ENCODE data around the gene LPP.

LPP gene

DNA sequence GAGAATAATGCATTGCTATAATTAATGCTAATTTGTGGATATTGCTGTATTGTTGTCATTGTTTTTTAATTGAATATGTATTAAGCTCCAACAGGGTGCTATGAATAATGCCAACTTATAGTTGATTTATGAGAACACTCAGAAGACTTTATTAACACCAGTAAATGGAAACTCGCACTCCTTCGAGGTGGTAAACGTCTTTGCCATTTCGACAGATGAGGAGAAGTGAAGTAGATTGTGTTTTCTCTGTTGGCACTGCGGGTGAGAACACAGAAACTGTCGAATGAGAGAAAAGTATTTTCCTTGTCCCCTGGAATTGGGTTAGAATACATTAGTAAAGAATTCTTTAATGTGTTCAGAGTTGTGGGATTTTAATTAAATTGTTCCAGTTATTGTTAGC, 354.5 kb downstream of the LPP start:
- TF ChIP-seq POU2F2 (IDR thresholded peaks at IDR 0.05; ENCODE audit: low read depth, low read length), result no peak
- TF ChIP-seq POLR2A (IDR thresholded peaks at IDR 0.05; ENCODE audit: low read depth, low read length), result no peak
- no peak for TF ChIP-seq SPI1 (IDR thresholded peaks at IDR 0.05; ENCODE audit: low read depth, low read length)
- TF ChIP-seq PAX5 (IDR thresholded peaks at IDR 0.05; ENCODE audit: insufficient read depth, low read length, severe bottlenecking), result no peak
- TF ChIP-seq TAF1 (IDR thresholded peaks at IDR 0.05; ENCODE audit: low read depth, low read length), result no peak
- TF ChIP-seq POLR2AphosphoS5 (IDR thresholded peaks at IDR 0.05; ENCODE audit: low read depth, low read length), result no peak
- FAIRE-seq (no peak), DNase-seq (ENCODE audit: insufficient read length, low spot score) (no peak)

DNA sequence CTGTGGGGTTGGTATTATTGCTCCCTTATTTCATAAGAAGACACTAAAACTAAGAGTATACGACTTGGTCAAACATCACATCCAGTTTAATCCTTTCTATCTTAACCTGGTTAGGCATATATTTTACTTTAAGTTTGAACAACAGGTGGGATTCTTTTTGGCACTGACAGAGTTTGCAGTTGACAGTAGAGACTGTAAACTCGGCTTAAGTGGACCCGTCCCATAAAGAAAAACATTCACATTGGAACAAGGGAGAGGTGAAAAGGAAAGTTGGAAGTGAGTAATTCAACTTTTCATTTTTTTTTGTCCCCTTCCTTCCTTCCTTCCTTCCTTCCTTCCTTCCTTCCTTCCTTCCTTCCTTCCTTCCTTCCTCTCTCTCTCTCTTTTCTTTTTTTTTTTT, 355.4 kb downstream of the LPP start:
- TF ChIP-seq SPI1 (IDR thresholded peaks at IDR 0.05; ENCODE audit: low read depth, low read length) (no peak), PAX5 (IDR thresholded peaks at IDR 0.05; ENCODE audit: insufficient read depth, low read length, severe bottlenecking) (no peak), POLR2A (IDR thresholded peaks at IDR 0.05; ENCODE audit: low read depth, low read length) (no peak), POU2F2 (IDR thresholded peaks at IDR 0.05; ENCODE audit: low read depth, low read length) (no peak), POLR2AphosphoS5 (IDR thresholded peaks at IDR 0.05; ENCODE audit: low read depth, low read length) (no peak), TAF1 (IDR thresholded peaks at IDR 0.05; ENCODE audit: low read depth, low read length) (no peak)
- FAIRE-seq (no peak), DNase-seq (ENCODE audit: insufficient read length, low spot score) (no peak)

DNA sequence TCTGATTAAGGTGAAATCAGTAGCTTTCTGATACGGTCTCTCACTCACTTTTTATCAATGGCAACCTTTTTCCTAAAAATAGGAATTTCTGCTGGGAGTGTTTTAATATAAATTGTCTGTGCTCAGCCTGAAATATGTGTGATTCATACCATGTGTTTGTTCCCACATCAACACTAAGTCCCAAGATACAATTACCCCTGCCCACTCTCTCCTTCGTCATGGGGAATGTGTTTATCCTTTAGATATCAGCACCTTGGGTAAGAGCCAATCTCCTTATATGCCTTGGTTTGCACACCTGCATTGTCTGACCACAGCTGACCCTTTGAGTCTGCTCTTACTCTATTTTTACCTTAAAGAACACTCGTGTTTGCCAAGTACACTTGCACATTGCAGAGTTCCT, 356.4 kb downstream of the LPP start:
- DNase-seq (ENCODE audit: insufficient read length, low spot score) (no peak), FAIRE-seq (no peak)
- TF ChIP-seq POLR2A (IDR thresholded peaks at IDR 0.05; ENCODE audit: low read depth, low read length) (no peak), SPI1 (IDR thresholded peaks at IDR 0.05; ENCODE audit: low read depth, low read length) (no peak), POLR2AphosphoS5 (IDR thresholded peaks at IDR 0.05; ENCODE audit: low read depth, low read length) (no peak), POU2F2 (IDR thresholded peaks at IDR 0.05; ENCODE audit: low read depth, low read length) (no peak), TAF1 (IDR thresholded peaks at IDR 0.05; ENCODE audit: low read depth, low read length) (no peak), PAX5 (IDR thresholded peaks at IDR 0.05; ENCODE audit: insufficient read depth, low read length, severe bottlenecking) (no peak)

DNA sequence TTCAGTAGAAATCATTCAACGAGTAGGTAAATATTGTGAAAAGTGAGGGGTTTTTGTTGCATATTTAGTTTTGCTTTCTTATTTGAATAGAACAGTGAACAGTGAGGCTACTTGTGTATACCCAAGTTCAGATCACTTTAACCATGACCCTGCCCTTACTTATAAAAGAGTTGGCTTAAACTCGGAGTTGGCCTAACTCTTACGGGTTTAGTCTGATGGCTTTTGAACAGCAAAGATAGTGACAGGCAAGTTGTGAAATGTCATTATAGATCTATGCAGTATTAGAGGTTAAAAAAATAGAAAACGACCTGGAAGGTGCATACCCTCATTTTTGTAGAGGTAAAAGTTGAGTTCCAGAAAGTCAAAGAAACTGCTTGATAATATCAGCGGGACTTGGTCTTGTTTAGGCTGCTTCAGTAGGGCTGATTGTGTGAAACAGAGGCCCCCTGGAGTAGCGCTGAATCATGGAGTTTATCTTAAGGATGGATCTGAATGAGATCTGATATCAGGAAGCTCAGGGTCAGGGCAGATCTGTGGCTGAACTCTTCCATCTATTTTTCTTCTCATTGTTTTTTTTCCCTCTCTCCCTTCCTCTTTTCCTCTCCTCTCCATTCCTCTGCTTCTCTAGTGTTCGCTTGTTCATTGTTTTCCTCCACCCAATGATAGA, 359.8 kb downstream of the LPP start:
- FAIRE-seq (no peak), DNase-seq (ENCODE audit: insufficient read length, low spot score) (no peak)
- TF ChIP-seq PAX5 (IDR thresholded peaks at IDR 0.05; ENCODE audit: insufficient read depth, low read length, severe bottlenecking), result no peak
- TF ChIP-seq POU2F2 (IDR thresholded peaks at IDR 0.05; ENCODE audit: low read depth, low read length), result no peak
- TF ChIP-seq TAF1 (IDR thresholded peaks at IDR 0.05; ENCODE audit: low read depth, low read length), result no peak
- TF ChIP-seq POLR2A (IDR thresholded peaks at IDR 0.05; ENCODE audit: low read depth, low read length), result no peak
- no peak for TF ChIP-seq SPI1 (IDR thresholded peaks at IDR 0.05; ENCODE audit: low read depth, low read length)

DNA sequence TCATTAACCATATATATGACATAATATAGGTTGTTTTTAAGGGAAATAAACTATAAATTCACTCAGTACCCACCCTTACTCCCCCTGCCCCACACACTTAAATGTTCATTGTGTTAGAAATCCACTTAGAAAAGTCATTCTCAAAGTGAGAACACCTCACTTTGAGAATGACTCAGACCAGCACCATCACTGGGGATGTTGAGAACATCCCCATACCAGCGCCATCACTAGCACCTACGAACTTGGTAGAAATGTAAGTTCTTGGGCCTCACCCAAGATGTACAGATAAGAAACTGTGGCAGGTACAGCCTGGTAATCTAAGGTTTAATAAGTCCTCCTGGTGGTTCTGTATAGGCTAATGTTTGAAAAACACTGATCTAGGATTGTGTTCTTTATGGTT, 362.6 kb downstream of the LPP start:
- DNase-seq (ENCODE audit: insufficient read length, low spot score) (no peak), FAIRE-seq (no peak)
- TF ChIP-seq SPI1 (IDR thresholded peaks at IDR 0.05; ENCODE audit: low read depth, low read length) (no peak), POLR2AphosphoS5 (IDR thresholded peaks at IDR 0.05; ENCODE audit: low read depth, low read length) (no peak), POU2F2 (IDR thresholded peaks at IDR 0.05; ENCODE audit: low read depth, low read length) (no peak), TAF1 (IDR thresholded peaks at IDR 0.05; ENCODE audit: low read depth, low read length) (no peak), POLR2A (IDR thresholded peaks at IDR 0.05; ENCODE audit: low read depth, low read length) (no peak), PAX5 (IDR thresholded peaks at IDR 0.05; ENCODE audit: insufficient read depth, low read length, severe bottlenecking) (no peak)

DNA sequence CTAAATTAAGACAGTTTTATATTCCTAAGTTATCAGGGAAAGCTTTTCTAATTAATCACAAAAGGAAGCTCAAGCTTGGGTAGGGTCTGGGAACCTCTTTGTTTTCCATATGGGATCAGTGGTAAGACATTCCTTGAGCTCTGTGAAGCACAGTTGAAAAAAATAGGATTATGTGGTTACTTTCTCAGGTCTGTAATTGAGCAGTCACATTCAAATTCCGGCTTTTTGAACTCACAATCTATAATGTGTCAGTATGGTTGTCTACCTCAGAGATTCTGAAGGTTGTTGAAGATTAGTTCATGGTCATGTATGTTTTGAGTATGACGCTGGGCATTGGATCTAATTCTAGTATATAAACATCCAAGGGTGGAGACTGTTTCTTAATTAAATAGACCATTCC, 364.5 kb downstream of the LPP start:
- no peak for TF ChIP-seq POU2F2 (IDR thresholded peaks at IDR 0.05; ENCODE audit: low read depth, low read length)
- TF ChIP-seq POLR2A (IDR thresholded peaks at IDR 0.05; ENCODE audit: low read depth, low read length), result no peak
- TF ChIP-seq TAF1 (IDR thresholded peaks at IDR 0.05; ENCODE audit: low read depth, low read length), result no peak
- no peak for TF ChIP-seq SPI1 (IDR thresholded peaks at IDR 0.05; ENCODE audit: low read depth, low read length)
- no peak for TF ChIP-seq PAX5 (IDR thresholded peaks at IDR 0.05; ENCODE audit: insufficient read depth, low read length, severe bottlenecking)
- TF ChIP-seq POLR2AphosphoS5 (IDR thresholded peaks at IDR 0.05; ENCODE audit: low read depth, low read length), result no peak
- DNase-seq (ENCODE audit: insufficient read length, low spot score), result no peak
- no peak for FAIRE-seq

DNA sequence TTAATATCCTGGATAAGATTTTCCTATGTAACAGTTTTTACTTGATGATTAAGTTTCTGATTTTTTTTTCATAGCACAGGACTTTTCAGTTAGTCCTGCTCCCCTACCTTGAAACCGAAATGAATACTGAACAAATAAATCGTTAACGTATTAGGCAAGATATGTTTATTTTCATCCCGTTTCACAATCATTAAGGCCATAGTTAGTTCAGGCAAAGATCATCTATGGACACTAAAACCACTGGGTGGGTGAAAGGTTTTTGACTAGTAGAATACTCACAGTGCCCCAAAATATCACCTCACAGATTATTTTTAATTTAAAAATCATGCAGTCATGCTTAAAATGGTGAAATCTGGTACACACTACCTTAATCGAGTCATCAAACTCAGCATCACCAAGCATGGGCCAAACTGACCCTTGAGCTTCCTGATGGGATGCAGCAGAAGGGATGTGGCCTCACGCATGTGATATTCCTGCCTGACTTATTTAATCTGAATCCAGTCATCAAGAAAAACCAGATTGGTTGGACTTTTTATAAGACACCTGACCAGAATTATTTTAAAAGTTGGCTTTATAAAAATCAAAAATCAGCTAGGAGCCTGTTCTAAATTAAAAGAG, 365.0 kb downstream of the LPP start:
- FAIRE-seq, result no peak
- DNase-seq (ENCODE audit: insufficient read length, low spot score), result no peak
- TF ChIP-seq SPI1 (IDR thresholded peaks at IDR 0.05; ENCODE audit: low read depth, low read length), result no peak
- TF ChIP-seq POLR2AphosphoS5 (IDR thresholded peaks at IDR 0.05; ENCODE audit: low read depth, low read length), result no peak
- no peak for TF ChIP-seq TAF1 (IDR thresholded peaks at IDR 0.05; ENCODE audit: low read depth, low read length)
- no peak for TF ChIP-seq PAX5 (IDR thresholded peaks at IDR 0.05; ENCODE audit: insufficient read depth, low read length, severe bottlenecking)
- no peak for TF ChIP-seq POU2F2 (IDR thresholded peaks at IDR 0.05; ENCODE audit: low read depth, low read length)
- no peak for TF ChIP-seq POLR2A (IDR thresholded peaks at IDR 0.05; ENCODE audit: low read depth, low read length)

DNA sequence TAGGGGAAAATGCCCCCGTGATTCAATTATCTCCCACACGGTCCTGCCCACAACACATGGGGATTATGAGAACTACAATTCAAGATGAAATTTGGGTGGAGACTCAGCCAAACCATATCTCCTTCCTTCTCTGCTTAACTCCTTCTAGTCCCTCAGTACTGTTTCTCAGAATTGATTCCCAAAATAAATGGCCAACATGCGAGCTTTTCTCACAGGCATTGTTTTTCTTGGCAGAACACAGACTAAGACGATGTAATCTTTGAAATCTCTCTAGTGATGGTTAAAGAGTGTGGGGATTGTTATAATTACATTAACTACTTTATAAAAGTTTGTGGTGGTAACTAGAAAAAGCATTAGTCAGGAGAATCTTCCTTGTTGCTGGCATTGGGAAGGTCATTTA, 366.5 kb downstream of the LPP start:
- no peak for DNase-seq (ENCODE audit: insufficient read length, low spot score)
- FAIRE-seq, result no peak
- no peak for TF ChIP-seq SPI1 (IDR thresholded peaks at IDR 0.05; ENCODE audit: low read depth, low read length)
- no peak for TF ChIP-seq TAF1 (IDR thresholded peaks at IDR 0.05; ENCODE audit: low read depth, low read length)
- no peak for TF ChIP-seq POLR2AphosphoS5 (IDR thresholded peaks at IDR 0.05; ENCODE audit: low read depth, low read length)
- TF ChIP-seq POU2F2 (IDR thresholded peaks at IDR 0.05; ENCODE audit: low read depth, low read length), result no peak
- TF ChIP-seq PAX5 (IDR thresholded peaks at IDR 0.05; ENCODE audit: insufficient read depth, low read length, severe bottlenecking), result no peak
- TF ChIP-seq POLR2A (IDR thresholded peaks at IDR 0.05; ENCODE audit: low read depth, low read length), result no peak

DNA sequence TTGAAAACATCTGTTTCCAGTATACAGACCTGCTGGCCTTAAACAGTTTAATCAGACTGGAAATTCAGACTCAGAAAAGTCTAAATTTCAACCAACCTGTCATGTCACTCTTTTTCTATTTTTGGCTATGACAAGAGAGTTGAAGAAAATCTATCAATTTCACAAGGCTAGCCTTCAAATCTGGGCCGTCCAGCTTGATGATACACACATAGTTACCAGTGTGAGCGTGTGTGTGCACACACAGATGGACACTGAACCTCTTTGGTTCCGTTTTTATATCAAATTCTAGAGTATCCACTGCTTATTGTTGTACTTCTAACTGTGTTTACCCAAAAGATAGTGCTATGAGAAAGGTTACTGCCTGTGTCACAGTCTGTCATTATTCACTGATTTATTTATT, 368.2 kb downstream of the LPP start:
- FAIRE-seq (no peak), DNase-seq (ENCODE audit: insufficient read length, low spot score) (no peak)
- TF ChIP-seq PAX5 (IDR thresholded peaks at IDR 0.05; ENCODE audit: insufficient read depth, low read length, severe bottlenecking) (no peak), POLR2A (IDR thresholded peaks at IDR 0.05; ENCODE audit: low read depth, low read length) (no peak), POLR2AphosphoS5 (IDR thresholded peaks at IDR 0.05; ENCODE audit: low read depth, low read length) (no peak), POU2F2 (IDR thresholded peaks at IDR 0.05; ENCODE audit: low read depth, low read length) (no peak), SPI1 (IDR thresholded peaks at IDR 0.05; ENCODE audit: low read depth, low read length) (no peak), TAF1 (IDR thresholded peaks at IDR 0.05; ENCODE audit: low read depth, low read length) (no peak)

Data from GM12891 (cell line).